ENCODE data around the gene C1orf232.

DNA sequence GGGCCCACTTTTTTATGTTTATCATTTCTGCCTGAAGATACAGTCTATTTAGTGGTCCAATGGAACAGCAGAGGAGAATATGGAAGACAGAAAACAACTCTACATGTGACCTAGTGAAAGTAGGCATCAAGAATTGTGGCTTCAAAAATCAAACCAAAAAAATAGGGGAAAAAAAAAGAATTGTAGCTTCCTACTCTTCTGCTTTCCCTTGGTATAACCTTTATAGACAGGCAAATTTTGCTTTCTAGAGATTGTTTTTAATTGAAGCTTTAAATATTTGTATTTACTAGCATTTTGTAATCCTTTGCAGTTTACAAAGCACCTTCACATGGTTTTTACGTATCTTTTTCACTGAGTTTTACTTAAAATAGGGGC lies 42.8 kb downstream of the C1orf232 start:
- TF ChIP-seq, protein P1, sequence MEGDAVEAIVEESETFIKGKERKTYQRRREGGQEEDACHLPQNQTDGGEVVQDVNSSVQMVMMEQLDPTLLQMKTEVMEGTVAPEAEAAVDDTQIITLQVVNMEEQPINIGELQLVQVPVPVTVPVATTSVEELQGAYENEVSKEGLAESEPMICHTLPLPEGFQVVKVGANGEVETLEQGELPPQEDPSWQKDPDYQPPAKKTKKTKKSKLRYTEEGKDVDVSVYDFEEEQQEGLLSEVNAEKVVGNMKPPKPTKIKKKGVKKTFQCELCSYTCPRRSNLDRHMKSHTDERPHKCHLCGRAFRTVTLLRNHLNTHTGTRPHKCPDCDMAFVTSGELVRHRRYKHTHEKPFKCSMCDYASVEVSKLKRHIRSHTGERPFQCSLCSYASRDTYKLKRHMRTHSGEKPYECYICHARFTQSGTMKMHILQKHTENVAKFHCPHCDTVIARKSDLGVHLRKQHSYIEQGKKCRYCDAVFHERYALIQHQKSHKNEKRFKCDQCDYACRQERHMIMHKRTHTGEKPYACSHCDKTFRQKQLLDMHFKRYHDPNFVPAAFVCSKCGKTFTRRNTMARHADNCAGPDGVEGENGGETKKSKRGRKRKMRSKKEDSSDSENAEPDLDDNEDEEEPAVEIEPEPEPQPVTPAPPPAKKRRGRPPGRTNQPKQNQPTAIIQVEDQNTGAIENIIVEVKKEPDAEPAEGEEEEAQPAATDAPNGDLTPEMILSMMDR (IDR thresholded peaks at IDR 0.05), result no peak
- no peak for TF ChIP-seq POLR2A (IDR thresholded peaks at IDR 0.05)

Data from uterus (tissue), 2 donors.